ENCODE data around the gene KLF3. TPM values are rescaled to one million over a fixed set of nuclear protein-coding genes. Genes with fewer than 3 reads are reported as not detected.

KLF3 gene
- total and polyA plus RNA-seq, 2 experiments from 2014 or later: 13.8 to 14.7 TPM

DNA sequence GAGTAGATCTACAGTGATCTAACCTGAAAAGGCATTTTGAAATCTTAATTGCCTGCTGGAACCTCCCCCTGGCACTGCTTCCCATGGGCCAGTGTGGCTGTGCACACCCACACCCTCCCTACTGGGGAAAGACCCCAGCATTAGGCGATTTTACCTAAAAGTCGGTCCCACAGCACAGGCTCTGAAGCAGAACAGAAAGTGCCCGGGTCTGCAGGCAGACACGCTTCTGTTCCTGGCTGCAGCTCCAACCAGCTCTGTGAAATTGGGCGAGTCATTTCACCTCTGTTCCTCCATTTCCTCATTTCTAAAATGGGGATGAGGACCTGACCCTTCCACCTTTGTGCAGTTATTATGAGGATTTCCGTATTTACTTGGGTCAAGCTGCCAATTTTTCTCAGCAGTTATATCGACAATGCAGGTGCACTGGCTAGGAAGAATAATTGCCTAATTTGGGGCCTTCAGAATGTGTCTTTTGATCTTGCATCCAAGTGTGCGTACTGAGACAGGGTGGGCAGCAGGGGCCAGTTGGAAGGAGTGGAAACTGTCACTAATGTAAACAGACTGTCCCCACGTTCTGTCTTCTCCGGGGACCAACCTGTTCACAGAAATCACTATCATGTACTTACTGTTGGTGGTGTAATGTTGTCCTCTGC, 7.1 kb downstream of the KLF3 start:
- Histone ChIP-seq H3K27me3 (replicated peaks; ENCODE audit: insufficient read depth) (no peaks in the 10 kb centered on the region), H3K4me1 (ENCODE audit: insufficient read depth) (peaks cover 93% of the 10 kb centered on the region), H3K9me2 (ENCODE audit: insufficient read depth) (no peaks in the 10 kb centered on the region), H4K20me1 (ENCODE audit: insufficient read depth) (no peaks in the 10 kb centered on the region), H3K4me3 (no peak overlapping the region), H3F3A (ENCODE audit: insufficient read depth) (peaks cover 47% of the 10 kb centered on the region), H2AFZ (no peak overlapping the region), H3K27ac (no peak overlapping the region), H3K4me2 (ENCODE audit: unreplicated experiment) (peak overlapping the region; percentile 9), H3K79me2 (ENCODE audit: insufficient read depth) (peaks cover 96% of the 10 kb centered on the region), H3K9ac (no peak overlapping the region), H3K36me3 (ENCODE audit: low read depth) (no peaks in the 10 kb centered on the region), H3K9me3 (ENCODE audit: low read depth) (no peaks in the 10 kb centered on the region)
- DNase-seq: peak; percentile 47
- in situ Hi-C loops (cut with MboI): loop anchor here (5.0 to 10.0 kb wide), 3 partner anchors 354 to 606 kb away; no protein-coding TSS in a partner anchor
- WGBS, 2 experiments (ENCODE audit: low coverage in 1 of 2, low lambda C conversion rate in 2 of 2, missing lambda C conversion rate in 2 of 2): 61 to 67% methylated on average over 10 of the region's 10 CpGs
- TF ChIP-seq EZH2phosphoT487 (IDR thresholded peaks at IDR 0.05; ENCODE audit: insufficient read depth, low read depth) (no peak), EZH2 (IDR thresholded peaks at IDR 0.05; ENCODE audit: insufficient read depth, poor library complexity, severe bottlenecking) (no peak)

DNA sequence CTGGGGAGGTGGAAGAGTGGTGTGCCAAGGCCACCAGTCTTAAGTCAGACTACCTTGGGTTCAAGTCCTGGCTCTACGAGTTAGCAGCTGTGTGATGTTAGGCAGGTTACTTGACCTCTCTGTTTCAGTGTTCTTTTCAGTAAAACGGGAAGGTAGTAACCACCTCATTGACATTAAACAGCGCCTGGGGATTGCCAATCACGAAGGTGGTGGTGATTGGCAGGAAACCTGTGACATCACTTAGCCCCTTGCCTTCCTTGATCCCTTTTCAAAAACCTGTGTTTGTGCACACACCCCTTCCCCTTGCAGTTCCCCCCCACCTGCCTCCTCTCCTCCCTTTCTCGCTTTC, 7.6 kb downstream of the KLF3 start:
- H3K27ac ChIP-seq: no peak overlapping the region
- no peak for DNase-seq
- 72 to 80% methylated on average over 5 of the region's 5 CpGs for WGBS, 2 experiments (ENCODE audit: low coverage in 1 of 2, low lambda C conversion rate in 2 of 2, missing lambda C conversion rate in 2 of 2)

GRCh38 chr4:38672074-38672396, 8.0 kb downstream of the KLF3 start:
- Histone ChIP-seq H4K20me1 (ENCODE audit: insufficient read depth) (no peaks in the 10 kb centered on the region), H3K4me2 (ENCODE audit: unreplicated experiment) (no peak overlapping the region), H3K4me1 (ENCODE audit: insufficient read depth) (peaks cover 94% of the 10 kb centered on the region), H2AFZ (no peak overlapping the region), H3K27me3 (replicated peaks; ENCODE audit: insufficient read depth) (no peaks in the 10 kb centered on the region), H3K9me2 (ENCODE audit: insufficient read depth) (no peaks in the 10 kb centered on the region), H3K9me3 (ENCODE audit: low read depth) (no peaks in the 10 kb centered on the region), H3K79me2 (ENCODE audit: insufficient read depth) (peaks cover 97% of the 10 kb centered on the region), H3K4me3 (no peak overlapping the region), H3K9ac (peak overlapping the region; percentile 61), H3K27ac (peak overlapping the region; percentile 70; the same call in 1 of the 2 replicates), H3K36me3 (ENCODE audit: low read depth) (no peaks in the 10 kb centered on the region), H3F3A (ENCODE audit: insufficient read depth) (peaks cover 41% of the 10 kb centered on the region)
- WGBS, 2 experiments (ENCODE audit: low coverage in 1 of 2, low lambda C conversion rate in 2 of 2, missing lambda C conversion rate in 2 of 2): 88% methylated on average over 3 of the region's 3 CpGs
- in situ Hi-C loops (cut with MboI): loop anchor here (5.0 to 10.0 kb wide), 3 partner anchors 355 to 607 kb away; no protein-coding TSS in a partner anchor
- TF ChIP-seq EZH2 (IDR thresholded peaks at IDR 0.05; ENCODE audit: insufficient read depth, poor library complexity, severe bottlenecking) (no peak), EZH2phosphoT487 (IDR thresholded peaks at IDR 0.05; ENCODE audit: insufficient read depth, low read depth) (no peak)
- DNase-seq: no peak

More for the DNA sequence above, 7.6 kb downstream of the KLF3 start:
- in situ Hi-C loops (cut with MboI): loop anchor here (5.0 to 10.0 kb wide), 3 partner anchors 354 to 607 kb away; no protein-coding TSS in a partner anchor
- TF ChIP-seq EZH2 (IDR thresholded peaks at IDR 0.05; ENCODE audit: insufficient read depth, poor library complexity, severe bottlenecking) (no peak), EZH2phosphoT487 (IDR thresholded peaks at IDR 0.05; ENCODE audit: insufficient read depth, low read depth) (no peak)
- H2AFZ ChIP-seq: no peak overlapping the region
- H3K9me3 ChIP-seq (ENCODE audit: low read depth): no peaks in the 10 kb centered on the region
- no peak overlapping the region for H3K4me3 ChIP-seq
- no peaks in the 10 kb centered on the region for H3K9me2 ChIP-seq (ENCODE audit: insufficient read depth)
- peaks cover 44% of the 10 kb centered on the region for H3F3A ChIP-seq (ENCODE audit: insufficient read depth)
- no peaks in the 10 kb centered on the region for H3K27me3 ChIP-seq (replicated peaks; ENCODE audit: insufficient read depth)
- no peaks in the 10 kb centered on the region for H4K20me1 ChIP-seq (ENCODE audit: insufficient read depth)
- H3K4me1 ChIP-seq (ENCODE audit: insufficient read depth): peaks cover 93% of the 10 kb centered on the region
- H3K9ac ChIP-seq: no peak overlapping the region
- peaks cover 96% of the 10 kb centered on the region for H3K79me2 ChIP-seq (ENCODE audit: insufficient read depth)
- H3K4me2 ChIP-seq (ENCODE audit: unreplicated experiment): no peak overlapping the region
- H3K36me3 ChIP-seq (ENCODE audit: low read depth): no peaks in the 10 kb centered on the region

GRCh38 chr4:38672397-38673129, 8.6 kb downstream of the KLF3 start:
- H3K79me2 ChIP-seq (ENCODE audit: insufficient read depth): peaks cover 99% of the 10 kb centered on the region
- peak overlapping the region; percentile 67 for H3K4me2 ChIP-seq (ENCODE audit: unreplicated experiment)
- no peaks in the 10 kb centered on the region for H3K36me3 ChIP-seq (ENCODE audit: low read depth)
- H3K27me3 ChIP-seq (replicated peaks; ENCODE audit: insufficient read depth): no peaks in the 10 kb centered on the region
- no peaks in the 10 kb centered on the region for H3K9me3 ChIP-seq (ENCODE audit: low read depth)
- TF ChIP-seq EZH2 (IDR thresholded peaks at IDR 0.05; ENCODE audit: insufficient read depth, poor library complexity, severe bottlenecking): no peak
- no peak for TF ChIP-seq EZH2phosphoT487 (IDR thresholded peaks at IDR 0.05; ENCODE audit: insufficient read depth, low read depth)
- H3K27ac ChIP-seq: peak overlapping the region; percentile 70
- no peaks in the 10 kb centered on the region for H3K9me2 ChIP-seq (ENCODE audit: insufficient read depth)
- DNase-seq: no peak
- 31 to 37% methylated on average over 12 of the region's 13 CpGs for WGBS, 2 experiments (ENCODE audit: low coverage in 1 of 2, low lambda C conversion rate in 2 of 2, missing lambda C conversion rate in 2 of 2)
- in situ Hi-C loops (cut with MboI): loop anchor here (5.0 to 10.0 kb wide), 3 partner anchors 355 to 608 kb away; no protein-coding TSS in a partner anchor
- peaks cover 96% of the 10 kb centered on the region for H3K4me1 ChIP-seq (ENCODE audit: insufficient read depth)
- peak overlapping the region; percentile 61 for H3K9ac ChIP-seq
- peak overlapping the region; percentile 28 for H3K4me3 ChIP-seq
- peaks cover 38% of the 10 kb centered on the region for H3F3A ChIP-seq (ENCODE audit: insufficient read depth)
- no peaks in the 10 kb centered on the region for H4K20me1 ChIP-seq (ENCODE audit: insufficient read depth)
- H2AFZ ChIP-seq: no peak overlapping the region
